NAMALWA (cell line): ENCODE results near the gene MMAB.

Experiments
- DNase-seq: peaks from one replicate; pipeline ENCODE4 v3.0.0-alpha.2; 2015; ENCODE audit warnings: low spot score

The MMAB gene

GRCh38 chr12:109538191-109538863 lies 35.0 kb downstream of the MMAB start:
- DNase-seq, result no peak

DNA sequence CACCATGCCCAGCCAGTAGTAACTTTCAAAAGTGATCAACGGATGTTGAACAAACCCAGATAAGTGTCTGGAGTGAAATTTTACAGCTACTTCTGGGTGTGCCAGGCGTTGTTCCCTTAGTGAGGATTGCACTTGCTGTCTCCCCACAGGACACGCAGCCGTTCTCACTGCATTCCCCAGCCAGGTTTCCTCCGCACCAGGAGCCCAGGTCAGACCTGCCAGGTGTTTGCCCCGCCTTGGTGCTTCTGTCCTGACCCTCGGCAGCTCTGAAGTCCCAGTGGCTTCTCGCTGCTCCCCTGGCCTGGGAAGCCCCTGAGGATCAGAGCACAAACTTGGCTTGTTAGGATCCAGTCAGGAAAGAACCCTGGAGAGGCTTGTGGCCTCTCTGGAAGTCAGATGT lies 36.2 kb downstream of the MMAB start:
- no peak for DNase-seq

GRCh38 chr12:109535863-109536250 lies 37.4 kb downstream of the MMAB start:
- DNase-seq, result no peak

DNA sequence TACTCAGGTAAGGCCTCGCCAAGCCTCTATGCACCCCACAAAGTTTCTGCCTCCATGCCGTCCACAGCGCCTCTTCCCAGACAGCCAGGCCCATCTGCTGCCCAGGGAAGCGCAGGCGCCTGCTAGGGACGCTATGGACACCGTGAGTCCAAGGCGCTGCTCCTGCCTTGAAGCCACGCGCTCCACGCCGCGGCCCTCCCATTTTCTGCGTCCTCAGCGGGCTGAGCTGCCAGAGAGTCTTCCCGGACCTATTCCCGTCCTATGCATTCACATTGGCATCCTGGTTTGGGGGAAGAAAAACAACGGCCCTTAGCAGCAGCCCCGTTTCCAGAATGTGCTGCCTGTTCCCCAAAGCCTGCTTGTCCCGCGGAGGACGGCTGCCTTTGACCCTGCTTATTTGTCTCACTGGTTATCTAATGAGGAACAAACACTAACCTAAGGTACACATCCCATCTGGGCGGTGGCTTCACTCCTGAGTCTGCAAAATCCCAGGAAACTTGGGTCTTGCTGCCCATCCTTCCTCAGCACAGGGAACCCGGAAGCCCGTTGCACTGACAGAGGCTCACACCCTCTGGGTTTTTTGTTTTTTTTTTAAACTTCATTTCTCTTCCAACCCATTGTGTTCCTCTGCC lies 38.0 kb downstream of the MMAB start:
- no peak for DNase-seq

DNA sequence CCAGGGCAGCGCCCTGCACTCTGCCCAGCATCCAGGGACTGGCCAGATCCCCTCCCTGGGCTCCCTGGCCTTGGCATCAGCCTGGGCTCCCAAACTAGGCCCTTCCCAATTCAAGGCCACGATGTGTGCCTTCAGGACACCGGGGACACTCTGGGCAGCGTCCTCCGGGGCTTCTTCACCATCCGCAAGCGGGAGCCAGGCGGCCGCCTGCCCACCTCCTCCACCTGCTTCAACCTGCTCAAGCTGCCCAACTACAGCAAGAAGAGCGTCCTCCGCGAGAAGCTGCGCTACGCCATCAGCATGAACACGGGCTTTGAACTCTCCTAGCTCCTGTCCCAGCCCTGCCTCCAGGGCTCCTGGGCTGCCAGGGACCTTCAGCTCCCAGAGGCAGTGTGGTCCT lies 38.8 kb downstream of the MMAB start:
- DNase-seq, result no peak

- DNase-seq, result no peak
These were observed 39.9 kb downstream of the MMAB start for GRCh38 chr12:109533487-109533740.

GRCh38 chr12:109532721-109533486 lies 40.4 kb downstream of the MMAB start:
- no peak for DNase-seq

DNA sequence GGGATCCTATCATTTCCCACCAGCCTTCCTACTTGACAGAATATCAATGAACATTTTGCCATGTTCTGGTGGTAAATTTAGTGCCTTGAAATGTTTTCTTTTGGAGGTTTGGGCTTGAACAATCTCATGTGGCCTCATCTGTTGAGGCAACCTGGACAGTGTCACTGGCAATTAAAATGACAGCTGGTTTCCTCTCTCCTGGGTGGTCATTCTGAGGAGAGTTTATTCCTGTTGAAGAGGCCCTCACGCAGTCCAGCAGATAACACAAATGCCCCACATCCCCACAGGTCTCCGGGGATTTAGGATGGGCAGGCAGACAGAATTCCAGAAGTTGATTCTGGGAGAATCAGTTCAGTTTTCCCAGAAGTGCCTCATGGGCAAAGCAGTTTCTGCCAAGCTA lies 41.9 kb downstream of the MMAB start:
- DNase-seq, result no peak

- DNase-seq, result no peak
These were observed 43.3 kb downstream of the MMAB start for GRCh38 chr12:109529691-109530640.

- DNase-seq, result no peak
These were observed 45.7 kb downstream of the MMAB start for GRCh38 chr12:109527489-109528123.

GRCh38 chr12:109525279-109525585 lies 48.1 kb downstream of the MMAB start:
- DNase-seq, result no peak

DNA sequence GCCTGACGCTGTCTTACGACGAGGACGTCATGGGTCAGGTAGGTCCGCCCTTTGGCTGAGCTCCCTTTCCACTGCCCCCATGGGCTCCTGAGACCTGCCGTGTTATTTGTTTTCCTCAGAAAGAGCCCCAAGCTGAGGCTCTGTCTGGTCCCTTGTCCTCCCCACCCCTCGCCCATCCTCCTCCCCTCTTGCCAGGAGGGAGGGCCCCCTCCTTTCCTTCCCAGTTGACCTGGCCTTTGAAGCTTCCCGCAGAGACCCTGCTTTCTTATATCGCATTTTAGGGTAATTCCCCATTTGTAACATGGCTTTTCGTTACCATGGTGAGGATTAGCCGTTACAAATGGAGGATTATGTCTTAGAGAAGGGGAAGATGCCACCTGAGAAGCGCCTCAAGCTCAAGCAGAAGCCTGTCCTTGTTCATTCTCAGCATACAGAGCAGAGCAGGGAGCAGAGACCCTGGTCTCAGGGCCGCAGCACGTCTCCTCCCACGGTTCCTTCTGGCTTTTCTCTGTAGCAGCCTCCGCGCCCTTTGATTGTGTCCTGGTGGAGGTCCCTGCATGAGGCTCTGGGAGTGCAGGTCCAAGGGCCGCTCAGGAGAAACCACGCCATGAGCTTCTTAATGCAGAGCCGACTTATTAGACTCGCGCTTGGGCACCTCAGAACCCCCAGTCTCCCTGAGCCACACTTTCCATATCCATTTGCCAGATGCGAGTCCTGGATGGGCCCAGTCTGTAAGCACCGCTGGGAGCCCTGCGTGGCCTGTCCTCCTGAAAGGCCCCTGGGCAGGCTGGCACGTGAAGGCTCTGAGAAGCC lies 48.6 kb downstream of the MMAB start:
- DNase-seq, result no peak

GRCh38 chr12:109523504-109523903 lies 49.8 kb downstream of the MMAB start:
- DNase-seq, result no peak

DNA sequence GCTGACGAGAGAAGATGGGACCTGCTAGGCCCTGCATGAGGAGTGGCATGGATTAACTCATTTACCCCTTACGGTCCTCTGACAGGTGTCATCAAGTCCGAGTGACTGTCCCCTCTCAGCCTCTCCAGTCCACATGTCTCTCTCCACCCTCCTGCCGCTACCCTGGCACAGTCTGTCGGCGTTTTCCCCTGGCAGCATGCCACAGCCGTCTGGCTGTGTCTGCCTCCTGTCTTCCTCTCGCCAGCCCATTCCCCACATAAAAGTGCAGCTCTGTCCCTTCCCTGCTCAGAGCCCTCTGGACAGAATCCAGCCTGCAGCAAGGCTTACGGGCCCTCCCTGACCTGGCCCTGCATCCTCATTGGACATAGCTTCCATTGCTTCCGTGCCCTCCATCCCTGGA lies 50.2 kb downstream of the MMAB start:
- no peak for DNase-seq

- peak; percentile 6 for DNase-seq
These were observed 51.5 kb downstream of the MMAB start for GRCh38 chr12:109521831-109522230.

GRCh38 chr12:109519787-109520186 lies 53.5 kb downstream of the MMAB start:
- no peak for DNase-seq

DNA sequence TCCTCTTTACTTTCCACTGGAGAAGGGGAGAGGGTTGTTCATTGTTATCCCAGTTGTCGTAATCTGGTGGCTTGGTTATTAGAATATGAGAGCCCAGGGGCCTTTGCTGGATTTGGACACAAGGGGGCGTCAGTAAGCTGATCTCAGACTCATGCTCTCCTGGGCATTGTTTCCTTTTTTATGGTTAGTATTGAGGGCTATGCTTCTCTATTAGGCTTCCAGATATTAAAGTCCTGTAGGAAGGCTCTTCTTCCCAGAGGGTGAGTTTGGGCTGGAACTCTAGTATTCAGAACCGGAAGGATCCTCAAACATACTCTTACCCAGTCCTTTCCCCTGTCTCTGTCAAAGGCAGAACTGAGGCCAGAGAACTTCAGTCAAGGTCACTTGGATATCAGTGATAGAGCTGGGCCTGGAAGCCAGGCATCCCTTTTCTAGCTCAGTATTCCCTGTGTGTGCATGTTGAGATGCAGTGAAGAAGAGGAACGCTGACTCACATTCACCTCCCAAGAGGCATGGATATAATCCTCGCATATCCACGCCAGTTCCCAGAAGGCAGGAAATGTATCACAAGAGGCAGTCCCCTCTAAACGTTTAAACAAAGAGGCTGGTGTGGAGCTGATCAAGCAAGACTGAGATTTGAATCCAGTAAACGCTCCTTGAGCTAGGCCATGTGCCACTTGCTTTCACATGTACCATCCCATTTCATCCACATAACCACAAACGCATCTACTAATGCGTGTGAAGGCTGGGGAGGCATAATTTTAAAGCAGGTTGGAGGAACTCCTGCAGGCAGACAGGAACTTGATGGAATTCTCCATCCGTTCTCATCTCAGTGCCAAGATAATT lies 54.3 kb downstream of the MMAB start:
- peak; percentile 70 for DNase-seq

GRCh38 chr12:109517619-109518018 lies 55.7 kb downstream of the MMAB start:
- no peak for DNase-seq

GRCh38 chr12:109513977-109514376 lies 59.3 kb downstream of the MMAB start:
- no peak for DNase-seq

GRCh38 chr12:109513051-109513450 lies 60.3 kb downstream of the MMAB start:
- DNase-seq, result no peak
